Retinal pigment epithelial cell (primary cell): ENCODE data around the gene ZNF677.
"Not testable (repeated sequence)": the region's sequence is repeated elsewhere in the genome, so short reads cannot be mapped to it uniquely, and the experiment has no call there.

ENCODE experiments used
- DNase-seq: peaks from one replicate; pipeline ENCODE4 v3.0.0-alpha.2; 2010; ENCODE audit warnings: low read depth
- H3K4me3 ChIP-seq: 2 replicates; pipeline ENCODE4 v1.5.1; 2011; ENCODE audit warnings: mild to moderate bottlenecking, low read length, control low read depth, moderate library complexity
- TF ChIP-seq, protein P1 (sequence below): conservative IDR thresholded peaks from 2 replicates; pipeline ENCODE4 v1.5.1; 2011; ENCODE audit warnings: low read depth, low read length, control low read depth, inconsistent platforms

ZNF677 gene

DNA sequence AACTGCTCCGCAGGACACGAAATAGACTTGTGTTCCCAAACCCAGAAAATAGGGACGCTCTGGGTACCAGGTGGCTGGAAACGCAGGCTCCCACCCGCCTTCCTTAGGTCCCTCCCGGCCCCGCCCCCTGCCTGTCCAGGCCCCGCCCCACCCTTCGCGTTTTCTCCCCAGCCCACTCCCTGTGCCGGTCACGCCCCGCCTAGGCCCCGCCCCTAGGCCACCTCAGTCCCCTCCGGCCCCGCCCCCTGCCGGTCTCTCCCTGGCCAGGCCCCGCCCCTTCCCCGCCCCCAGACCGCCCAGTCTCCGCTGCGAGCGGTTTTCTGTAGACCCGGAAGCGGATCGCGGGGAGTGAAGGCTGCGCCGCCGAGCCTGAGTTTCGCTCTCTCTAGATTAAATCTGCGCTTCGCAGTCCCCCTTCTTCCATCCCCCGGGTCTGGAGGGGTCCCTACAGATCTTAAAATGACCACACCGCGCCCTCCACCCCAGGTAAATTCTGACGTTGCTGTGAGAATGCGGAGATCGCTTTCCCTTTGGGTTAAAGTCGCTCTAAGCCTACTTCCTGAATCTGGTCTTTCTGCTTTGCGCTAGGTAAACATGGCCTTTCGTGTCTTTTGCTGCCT lies 57.8 kb downstream of the ZNF677 start:
- H3K4me3 ChIP-seq = peak overlapping the region; percentile 90
- TF ChIP-seq, protein P1, sequence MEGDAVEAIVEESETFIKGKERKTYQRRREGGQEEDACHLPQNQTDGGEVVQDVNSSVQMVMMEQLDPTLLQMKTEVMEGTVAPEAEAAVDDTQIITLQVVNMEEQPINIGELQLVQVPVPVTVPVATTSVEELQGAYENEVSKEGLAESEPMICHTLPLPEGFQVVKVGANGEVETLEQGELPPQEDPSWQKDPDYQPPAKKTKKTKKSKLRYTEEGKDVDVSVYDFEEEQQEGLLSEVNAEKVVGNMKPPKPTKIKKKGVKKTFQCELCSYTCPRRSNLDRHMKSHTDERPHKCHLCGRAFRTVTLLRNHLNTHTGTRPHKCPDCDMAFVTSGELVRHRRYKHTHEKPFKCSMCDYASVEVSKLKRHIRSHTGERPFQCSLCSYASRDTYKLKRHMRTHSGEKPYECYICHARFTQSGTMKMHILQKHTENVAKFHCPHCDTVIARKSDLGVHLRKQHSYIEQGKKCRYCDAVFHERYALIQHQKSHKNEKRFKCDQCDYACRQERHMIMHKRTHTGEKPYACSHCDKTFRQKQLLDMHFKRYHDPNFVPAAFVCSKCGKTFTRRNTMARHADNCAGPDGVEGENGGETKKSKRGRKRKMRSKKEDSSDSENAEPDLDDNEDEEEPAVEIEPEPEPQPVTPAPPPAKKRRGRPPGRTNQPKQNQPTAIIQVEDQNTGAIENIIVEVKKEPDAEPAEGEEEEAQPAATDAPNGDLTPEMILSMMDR = no peak
- peak; percentile 55 for DNase-seq

DNA sequence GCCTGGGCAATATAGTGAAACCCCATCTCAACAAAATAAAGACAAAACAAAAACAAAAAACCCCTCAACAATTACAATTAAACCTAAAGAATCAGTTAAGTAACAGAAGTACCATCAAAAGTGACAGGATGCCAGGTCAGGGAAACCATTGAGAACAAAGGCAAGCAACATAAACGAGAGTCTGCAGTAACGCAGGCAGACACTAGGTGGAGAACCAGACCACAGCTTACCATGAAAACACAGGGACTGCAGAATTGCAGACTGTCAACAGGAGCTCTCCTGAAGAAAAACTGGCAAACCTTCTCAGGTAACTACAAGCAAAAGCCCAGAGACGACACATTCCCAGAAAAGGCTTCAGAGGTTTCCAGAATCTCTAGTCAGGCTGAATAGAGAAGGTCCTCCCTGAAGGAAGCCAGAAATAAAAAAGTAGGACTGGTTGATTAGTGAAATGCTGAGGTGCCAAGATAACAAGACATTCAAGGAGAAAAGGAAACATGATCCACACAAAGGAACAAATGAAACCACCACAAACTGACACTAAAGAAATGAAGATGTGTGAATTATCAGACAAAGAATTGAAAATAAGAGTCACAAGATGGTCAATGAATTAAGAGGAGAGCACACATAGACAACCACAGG lies 59.3 kb downstream of the ZNF677 start:
- TF ChIP-seq, protein P1 = peak; percentile 95
- DNase-seq = peak; percentile 50
- no peak overlapping the region for H3K4me3 ChIP-seq

DNA sequence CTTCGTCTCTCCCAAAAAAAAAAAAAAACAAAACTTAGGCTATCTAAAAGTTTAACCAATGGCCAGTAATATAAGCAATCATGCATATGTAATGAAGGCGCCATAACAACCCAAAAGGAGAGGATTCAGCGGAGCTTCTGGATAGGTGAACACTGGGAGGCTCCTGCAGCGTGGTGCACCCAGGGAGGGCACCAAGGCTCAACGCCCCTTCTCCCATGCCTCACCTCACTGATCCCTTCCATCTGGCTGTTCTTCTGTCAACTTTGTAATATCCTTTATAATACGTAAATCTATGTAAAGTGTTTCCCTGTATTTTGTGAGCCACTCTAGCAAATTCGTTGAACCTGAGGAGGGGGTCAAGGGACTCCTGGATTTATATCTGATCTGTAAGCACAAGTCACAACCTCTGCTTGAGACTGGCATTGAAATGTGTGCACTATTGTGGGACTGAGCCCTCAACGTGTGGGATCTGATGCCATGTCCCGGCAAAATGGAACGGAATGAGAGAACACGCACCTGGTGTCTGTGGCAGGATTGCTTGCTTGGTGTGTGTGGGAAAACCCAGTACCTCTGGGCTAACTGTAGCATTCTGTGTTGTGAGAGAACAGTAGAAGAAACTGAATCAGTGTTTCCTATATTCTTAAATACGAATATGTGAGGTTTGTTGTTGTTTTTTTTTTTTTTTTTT lies 61.0 kb downstream of the ZNF677 start:
- TF ChIP-seq, protein P1 = no peak
- peak overlapping the region; percentile 84 for H3K4me3 ChIP-seq
- DNase-seq = no peak

DNA sequence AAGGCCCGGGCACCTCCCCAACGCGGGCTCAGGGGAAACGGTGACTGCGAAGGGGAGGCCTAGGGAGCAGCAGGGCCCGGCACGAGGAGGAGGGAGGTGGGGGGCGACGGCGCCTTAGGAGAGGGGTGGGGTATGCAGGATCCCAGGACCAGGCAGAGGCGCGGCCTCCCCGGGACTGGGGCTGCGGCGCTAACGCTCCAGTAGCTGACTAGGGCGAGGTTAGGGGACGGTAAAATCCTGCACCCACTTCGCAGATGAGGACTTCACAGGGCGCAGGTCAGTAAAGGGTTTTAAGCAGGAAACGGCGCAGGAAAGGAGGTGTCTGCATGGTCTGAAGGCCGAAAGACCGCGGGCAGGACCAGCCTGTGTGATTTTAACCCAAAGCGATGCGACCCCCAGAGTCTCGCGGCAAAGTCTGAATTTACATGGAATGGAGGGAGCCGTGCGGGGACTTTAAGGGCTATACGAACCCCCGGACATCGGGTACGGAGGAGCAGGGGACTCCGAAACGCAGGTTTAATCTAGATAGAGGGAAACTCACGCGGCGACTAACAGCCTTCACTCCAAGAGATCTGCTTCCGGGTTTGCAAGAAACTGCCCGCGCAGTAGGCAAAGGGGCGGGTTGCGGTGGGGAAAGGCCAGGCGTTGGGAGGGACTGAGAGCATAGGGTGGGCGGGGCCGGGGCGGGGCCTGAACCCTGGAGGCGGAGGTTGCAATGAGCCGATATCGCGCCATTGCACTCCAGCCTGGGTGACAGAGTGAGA lies 61.7 kb downstream of the ZNF677 start, which contains the start of gene ZNF665:
Gene ZNF665, minus strand, starts transcription at position 588 of the 764 bp plus-strand sequence. CDS start 10,460 bp downstream, outside the sequence.
- peak; percentile 48 for DNase-seq
- H3K4me3 ChIP-seq = peak within 1 kb of the TSS; percentile 84
- TF ChIP-seq, protein P1 = no peak

DNA sequence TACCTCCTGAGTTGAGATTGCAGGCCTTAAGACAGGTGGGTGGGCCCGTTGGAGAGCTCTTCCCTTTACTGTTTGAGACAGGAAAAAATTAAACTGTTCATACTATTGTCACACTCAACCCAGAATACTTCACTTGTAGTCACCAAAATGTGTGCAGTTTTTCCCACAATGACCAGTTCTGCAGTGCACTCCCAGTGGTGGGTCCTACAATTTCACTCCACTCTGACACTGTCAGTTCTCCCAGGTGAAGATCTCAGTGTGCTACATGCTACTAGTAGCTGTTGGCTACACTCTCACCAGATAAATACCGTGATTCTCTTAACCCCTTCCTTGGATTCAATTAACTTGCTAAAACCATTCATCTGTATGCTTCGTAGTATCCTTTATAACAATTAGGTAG lies 64.4 kb downstream of the ZNF677 start:
- TF ChIP-seq, protein P1 = no peak
- no peak for DNase-seq
- no peak overlapping the region for H3K4me3 ChIP-seq

DNA sequence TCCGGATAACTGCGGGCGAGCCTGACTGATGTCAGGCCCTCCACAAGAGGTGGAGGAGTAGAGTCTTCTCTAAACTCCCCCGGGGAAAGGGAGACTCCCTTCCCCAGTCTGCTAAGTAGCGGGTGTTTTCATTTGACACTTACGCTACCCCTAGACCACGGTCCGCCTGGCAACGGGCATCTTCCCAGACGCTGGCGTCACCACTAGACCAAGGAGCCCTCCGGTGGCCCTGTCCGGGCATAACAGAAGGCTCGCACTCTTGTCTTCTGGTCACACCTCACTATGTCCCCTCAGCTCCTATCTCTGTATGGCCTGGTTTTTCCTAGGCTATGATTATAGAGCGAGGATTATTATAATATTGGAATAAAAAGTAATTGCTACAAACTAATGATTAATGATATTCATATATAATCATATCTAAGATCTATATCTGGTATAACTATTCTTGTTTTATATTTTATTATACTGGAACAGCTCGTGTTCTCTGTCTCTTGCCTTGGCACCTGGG lies 64.9 kb downstream of the ZNF677 start:
- DNase-seq, H3K4me3 ChIP-seq: not testable (repeated sequence)
